Prostate gland (tissue), 2 donors: Measurements from ENCODE around the gene ARHGAP26. TPM values are rescaled to one million over a fixed set of nuclear protein-coding genes. Genes with fewer than 3 reads are reported as not detected.

ENCODE experiments used
- DNase-seq: peaks from one replicate; pipeline ENCODE4 v3.0.0-alpha.2; 2019; ENCODE audit warnings: low spot score
- H3K27ac ChIP-seq, 2 donors: fragments of 200-600 bp; sonication (generic); 2 replicates each; pipeline ENCODE4 v1.5.1; 2017 to 2019
- H3K27me3 ChIP-seq: fragments of 200-600 bp; sonication (generic); replicated peaks from 2 replicates; pipeline ENCODE4 v1.5.1; 2019; ENCODE audit not compliant: insufficient read depth
- H3K36me3 ChIP-seq, 2 donors: fragments of 200-600 bp; sonication (generic); 1 replicate in 1 of 2; 2 replicates in 1 of 2; pipeline versions ENCODE4 v1.5.1 to v1.8.1; 2017 to 2019
- H3K4me1 ChIP-seq: fragments of 200-600 bp; sonication (generic); replicated peaks from 2 replicates; pipeline ENCODE4 v1.5.1; 2019
- H3K4me3 ChIP-seq, 2 donors: fragments of 200-600 bp; sonication (generic); 2 replicates each; pipeline ENCODE4 v1.5.1; 2017 to 2019
- H3K9me3 ChIP-seq: fragments of 200-600 bp; sonication (generic); 2 replicates; pipeline ENCODE4 v1.5.1; 2017
- CTCF ChIP-seq, 4 experiments: fragments of 200-600 bp in 2 of 4; fragments of 450-650 bp in 2 of 4; sonication (generic) in 2 of 4; IDR thresholded peaks; 1 replicate in 3 of 4; 2 replicates in 1 of 4; pipeline ENCODE4 v1.5.1; 2016 to 2019; ENCODE audit warnings: antibody characterized with exemption in 4 of 4, mild to moderate bottlenecking in 2 of 4, moderate library complexity in 2 of 4
- POLR2A ChIP-seq: fragments of 450-650 bp; IDR thresholded peaks from one replicate; pipeline ENCODE4 v1.6.1; 2016; ENCODE audit warnings: antibody characterized with exemption, mild to moderate bottlenecking
- POLR2AphosphoS5 ChIP-seq: sonication (generic); formaldehyde crosslinking; IDR thresholded peaks from one replicate; pipeline ENCODE4 v1.6.1; 2017; ENCODE audit warnings: antibody characterized with exemption
- WGBS: methylation state at CpG from one replicate; pipeline ENCODE4 v1.1.5; 2018; 5-methylcytosine and 5-hydroxymethylcytosine counted together
- intact Hi-C: fragments of 100-400 bp; cut with DNase I; formaldehyde crosslinking; loops from one replicate; pipeline ENCODE4 v1.14.2; 2022
- total RNA-seq, 2 donors: library from RNA; depleted of rRNA; stranded (reverse); fragments of >200 nt; gene quantifications; one replicate each; pipeline ENCODE4 v1.1.0, GENCODE V29; 2016

ARHGAP26 gene
- total RNA-seq, 2 donors from 2014 or later = 11.7 to 39.8 TPM

GRCh38 chr5:142829801-142830220, 59.6 kb downstream of the ARHGAP26 start:
- no peaks in the 10 kb centered on the region for H3K27me3 ChIP-seq
- whole genome bisulfite sequencing = 17% methylated on average over 2 of the region's 2 CpGs
- no peaks in the 10 kb centered on the region for H3K4me1 ChIP-seq
- TF ChIP-seq POLR2AphosphoS5 = peak; percentile 76
- TF ChIP-seq POLR2A = no peak
- TF ChIP-seq CTCF (IDR thresholded peaks at IDR 0.05) = no peak
- no peaks in the 10 kb centered on the region for H3K36me3 ChIP-seq
- H3K27ac ChIP-seq = no peak overlapping the region
- peak; percentile 48 for DNase-seq
- no peak overlapping the region for H3K4me3 ChIP-seq
- no peaks in the 10 kb centered on the region for H3K9me3 ChIP-seq
- intact Hi-C loops = loop anchor here (10.0 kb wide), 1 partner anchor 55 kb away; the partner anchor contains the start of gene ARHGAP26

DNA sequence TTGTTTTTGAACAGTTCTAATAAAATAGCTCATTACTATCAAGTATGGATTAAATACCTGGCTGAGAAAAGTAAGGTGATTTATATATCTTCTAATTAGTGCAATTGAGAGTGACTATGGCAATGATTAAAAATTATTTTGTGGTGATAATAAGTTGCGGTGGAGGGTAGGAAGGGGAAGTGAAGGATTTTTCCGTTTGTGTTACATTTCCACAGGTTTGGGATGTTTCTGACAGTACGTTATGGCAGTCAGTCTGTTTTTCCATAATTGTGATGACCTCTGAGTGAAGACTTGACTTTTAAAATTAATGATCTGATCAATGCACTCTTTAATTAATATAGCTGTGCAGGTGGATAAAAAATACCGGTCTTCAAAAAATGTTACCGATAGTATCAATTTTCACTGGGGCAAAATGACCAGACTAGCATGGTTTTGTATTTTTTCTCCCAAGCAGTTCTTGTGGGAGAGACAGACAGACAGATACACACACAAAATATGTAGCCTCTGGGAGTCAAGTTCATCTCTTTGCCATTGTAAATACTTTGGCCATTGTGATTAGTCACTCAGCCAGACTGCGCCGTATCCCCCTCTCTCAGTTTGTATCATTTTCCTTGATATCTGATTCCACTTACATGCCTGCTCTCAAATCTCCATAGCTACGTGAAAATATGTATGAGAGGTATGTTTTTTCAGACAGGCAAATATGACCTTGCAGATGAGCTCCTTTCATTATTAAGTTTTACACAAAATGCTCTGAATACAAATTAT, 60.2 kb downstream of the ARHGAP26 start:
- Histone ChIP-seq H3K27ac (no peak overlapping the region), H3K9me3 (no peaks in the 10 kb centered on the region), H3K4me1 (no peaks in the 10 kb centered on the region), H3K36me3 (no peaks in the 10 kb centered on the region), H3K4me3 (no peak overlapping the region), H3K27me3 (no peaks in the 10 kb centered on the region)
- DNase-seq = no peak
- TF ChIP-seq POLR2AphosphoS5 (no peak), CTCF (IDR thresholded peaks at IDR 0.05) (no peak), POLR2A (no peak)
- 83% methylated on average over 8 of the region's 8 CpGs for WGBS
- intact Hi-C loops = no loop called here

DNA sequence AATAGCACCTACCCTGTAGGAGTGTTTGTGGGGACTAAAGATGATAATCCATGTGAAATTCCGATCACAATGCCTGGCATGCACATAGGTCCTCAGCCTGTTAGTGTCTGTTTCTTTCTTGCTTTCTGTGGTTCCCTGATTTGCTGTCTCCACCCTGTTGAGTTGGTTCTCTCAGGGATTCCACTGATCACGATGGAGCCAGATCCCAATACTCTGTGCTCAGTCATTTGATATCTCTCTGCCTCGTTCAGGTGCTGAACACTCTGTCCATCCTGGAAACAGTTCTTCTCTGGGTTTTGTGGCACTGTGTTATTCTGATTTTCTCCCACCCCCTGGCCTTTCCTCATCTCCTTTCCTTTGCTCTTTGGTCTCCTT, 60.8 kb downstream of the ARHGAP26 start:
- intact Hi-C loops = no loop called here
- 80% methylated on average over 3 of the region's 3 CpGs for WGBS
- DNase-seq = no peak
- H3K4me3 ChIP-seq = no peak overlapping the region
- no peak overlapping the region for H3K27ac ChIP-seq
- H3K9me3 ChIP-seq = no peaks in the 10 kb centered on the region
- H3K4me1 ChIP-seq = no peaks in the 10 kb centered on the region
- no peaks in the 10 kb centered on the region for H3K36me3 ChIP-seq
- TF ChIP-seq CTCF (IDR thresholded peaks at IDR 0.05) (no peak), POLR2A (no peak), POLR2AphosphoS5 (no peak)
- H3K27me3 ChIP-seq = no peaks in the 10 kb centered on the region

- H3K27me3 ChIP-seq = no peaks in the 10 kb centered on the region
- H3K27ac ChIP-seq = no peak overlapping the region
- TF ChIP-seq POLR2A (no peak), CTCF (IDR thresholded peaks at IDR 0.05) (no peak), POLR2AphosphoS5 (no peak)
- no peaks in the 10 kb centered on the region for H3K4me1 ChIP-seq
- H3K9me3 ChIP-seq = no peaks in the 10 kb centered on the region
- H3K4me3 ChIP-seq = no peak overlapping the region
- 95% methylated on average over 3 of the region's 3 CpGs for WGBS
- intact Hi-C loops = no loop called here
- no peaks in the 10 kb centered on the region for H3K36me3 ChIP-seq
- no peak for DNase-seq
Observed at GRCh38 chr5:142832263-142832662, 62.1 kb downstream of the ARHGAP26 start.
